Panc1 (cell line): Measurements from ENCODE around the gene RCCD1. TPM values are rescaled to one million over a fixed set of nuclear protein-coding genes. Genes with fewer than 3 reads are reported as not detected.

Experiments
- ATAC-seq: fragments of 200-7000 bp; cut with Tn5 transposase; 2 replicates; pipeline ENCODE4 v1.9.1; 2020; ENCODE audit warnings: mild to moderate bottlenecking, moderate library complexity
- BruUV-seq: library from RNA; stranded (reverse); fragments of 400-500 nt; replicated peaks from 2 replicates; lab custom pipeline; 2021; lab: Mats Ljungman, UMichigan
- CTCF ChIA-PET: fragments of 300-600 bp; sonication (Branson Sonifier 250); formaldehyde crosslinking; loops from one replicate; lab custom pipeline; 2022; ENCODE audit warnings: antibody characterized with exemption; lab: Charles Lee
- POLR2A ChIA-PET: fragments of 300-600 bp; sonication (Branson Sonifier 250); formaldehyde crosslinking; loops from one replicate; lab custom pipeline; 2022; ENCODE audit warnings: antibody characterized with exemption; lab: Charles Lee
- DNase-seq: peaks from one replicate; pipeline ENCODE4 v3.0.0-alpha.2; 2010; ENCODE audit warnings: low read depth, low spot score
- H3K27ac ChIP-seq: 2 replicates; pipeline ENCODE4 v1.5.1; 2011; ENCODE audit warnings: mild to moderate bottlenecking, low read length, inconsistent platforms
- H3K27me3 ChIP-seq: fragments of 200-500 bp; sonication (Bioruptor generic); 2 replicates; pipeline ENCODE4 v1.6.0; 2014; ENCODE audit warnings: low read length, inconsistent platforms; ENCODE audit not compliant: control insufficient read depth, insufficient read depth
- H3K36me3 ChIP-seq: fragments of 200-500 bp; sonication (Bioruptor generic); 2 replicates; pipeline ENCODE4 v1.5.1; 2014; ENCODE audit warnings: inconsistent platforms, mild to moderate bottlenecking, low read length, moderate library complexity; ENCODE audit not compliant: control insufficient read depth, insufficient read depth
- H3K4me1 ChIP-seq: 2 replicates; pipeline ENCODE4 v1.5.1; 2011; ENCODE audit warnings: inconsistent platforms, mild to moderate bottlenecking, low read length, moderate library complexity; ENCODE audit not compliant: control insufficient read depth, insufficient read depth
- H3K4me3 ChIP-seq, 2 experiments: 2 replicates each; pipeline ENCODE4 v1.5.1; 2011 to 2012; ENCODE audit warnings: low read depth in 2 of 2, low read length in 2 of 2, mild to moderate bottlenecking in 2 of 2, inconsistent platforms in 1 of 2, moderate library complexity in 1 of 2
- H3K9me3 ChIP-seq: fragments of 200-500 bp; sonication (Bioruptor generic); 2 replicates; pipeline ENCODE4 v1.5.1; 2014; ENCODE audit warnings: low read depth, mild to moderate bottlenecking, inconsistent platforms, low read length, moderate library complexity; ENCODE audit not compliant: control insufficient read depth, insufficient read depth
- CTCF ChIP-seq: fragments of 450-650 bp; IDR thresholded peaks from 2 replicates; pipeline ENCODE4 v1.5.1; 2017; ENCODE audit warnings: mild to moderate bottlenecking
- POLR2AphosphoS5 ChIP-seq: IDR thresholded peaks from 2 replicates; pipeline ENCODE4 v1.6.1; 2012; ENCODE audit warnings: mild to moderate bottlenecking, low read depth, low read length, moderate library complexity
- REST ChIP-seq, 2 experiments: IDR thresholded peaks; 2 replicates each; pipeline ENCODE4 v1.6.1; 2011 to 2012; ENCODE audit warnings: low read depth in 2 of 2, control low read depth in 1 of 2, low read length in 1 of 2, mild to moderate bottlenecking in 1 of 2, moderate library complexity in 1 of 2; ENCODE audit not compliant: insufficient read depth in 1 of 2
- SIN3A ChIP-seq: IDR thresholded peaks from 2 replicates; pipeline ENCODE4 v1.6.1; 2012; ENCODE audit warnings: low read depth, mild to moderate bottlenecking, low read length, moderate library complexity, borderline replicate concordance; ENCODE audit not compliant: insufficient read depth
- TCF7L2 ChIP-seq: IDR thresholded peaks from 2 replicates; pipeline ENCODE4 v1.6.1; 2011; ENCODE audit warnings: mild to moderate bottlenecking, low read depth, low read length, inconsistent platforms
- in situ Hi-C: cut with HindIII; loops from 2 replicates; pipeline ENCODE4 v1.10.0; 2016; ENCODE audit warnings: low sequenced_read_pairs, low pct_unique_long_range_greater_than_20kb
- intact Hi-C: fragments of 100-400 bp; cut with micrococcal nuclease; formaldehyde crosslinking; loops from one replicate; pipeline ENCODE4 v1.10.0; 2022; ENCODE audit not compliant: unreplicated experiment
- total RNA-seq: library from RNA; stranded (reverse); gene quantifications from one replicate; pipeline ENCODE4 v1.2.1, GENCODE V29; 2021; ENCODE audit not compliant: unreplicated experiment

RCCD1 gene
- total RNA-seq, 1 experiment from 2014 or later = 23.6 TPM

GRCh38 chr15:90991587-90992285 lies 37.1 kb downstream of the RCCD1 start:
- no peak overlapping the region for H3K4me3 ChIP-seq
- H3K36me3 ChIP-seq = no peaks in the 10 kb centered on the region; the same call in 1 of the 2 replicates
- no peaks in the 10 kb centered on the region for H3K9me3 ChIP-seq
- ChIA-PET CTCF (no interaction called here), POLR2A (no interaction called here)
- ATAC-seq (no peak), DNase-seq (no peak)
- in situ Hi-C loops (no loop called here), intact Hi-C loops (no loop called here)
- H3K4me1 ChIP-seq = peaks cover 46% of the 10 kb centered on the region
- peak overlapping the region; percentile 95 for H3K27ac ChIP-seq
- no TSS peak for BruUV-seq
- TF ChIP-seq POLR2AphosphoS5 (no peak), TCF7L2 (no peak), CTCF (no peak), REST (IDR thresholded peaks at IDR 0.05; ENCODE audit: insufficient read depth in 1 of 2, low read depth in 2 of 2, low read length in 1 of 2) (no peak), SIN3A (no peak)
- no peaks in the 10 kb centered on the region for H3K27me3 ChIP-seq

- H3K4me1 ChIP-seq = peaks cover 25% of the 10 kb centered on the region
- H3K36me3 ChIP-seq = peaks cover 3% of the 10 kb centered on the region
- peak; percentile 36 for ATAC-seq
- H3K9me3 ChIP-seq = no peaks in the 10 kb centered on the region
- in situ Hi-C loops (no loop called here), intact Hi-C loops (no loop called here)
- H3K27me3 ChIP-seq = no peaks in the 10 kb centered on the region
- no peak for DNase-seq
- peak overlapping the region; percentile 95 for H3K27ac ChIP-seq
- no TSS peak for BruUV-seq
- CTCF ChIA-PET = no interaction called here
- peak overlapping the region; percentile 78 to 86 for H3K4me3 ChIP-seq
- TF ChIP-seq CTCF = no peak
- 0 out of 4 replicates have a peak, but pooled peaks of 1 of the 2 experiments have one; percentile 10 for TF ChIP-seq REST (IDR thresholded peaks at IDR 0.05; ENCODE audit: insufficient read depth in 1 of 2, low read depth in 2 of 2, low read length in 1 of 2)
- TF ChIP-seq TCF7L2 = no peak
- POLR2A ChIA-PET = interaction anchor here (1.1 kb wide), 1 partner anchor 17 kb away, joined by 11 read pairs; no protein-coding TSS in a partner anchor
Measured at GRCh38 chr15:90994059-90994416, 39.4 kb downstream of the RCCD1 start.
